ENCODE measurements around the gene TFEB. TPM values are rescaled to one million over a fixed set of nuclear protein-coding genes. Genes with fewer than 3 reads are reported as not detected.

TFEB gene
- total RNA-seq, 1 donor from 2014 or later, result 3.8 TPM

DNA sequence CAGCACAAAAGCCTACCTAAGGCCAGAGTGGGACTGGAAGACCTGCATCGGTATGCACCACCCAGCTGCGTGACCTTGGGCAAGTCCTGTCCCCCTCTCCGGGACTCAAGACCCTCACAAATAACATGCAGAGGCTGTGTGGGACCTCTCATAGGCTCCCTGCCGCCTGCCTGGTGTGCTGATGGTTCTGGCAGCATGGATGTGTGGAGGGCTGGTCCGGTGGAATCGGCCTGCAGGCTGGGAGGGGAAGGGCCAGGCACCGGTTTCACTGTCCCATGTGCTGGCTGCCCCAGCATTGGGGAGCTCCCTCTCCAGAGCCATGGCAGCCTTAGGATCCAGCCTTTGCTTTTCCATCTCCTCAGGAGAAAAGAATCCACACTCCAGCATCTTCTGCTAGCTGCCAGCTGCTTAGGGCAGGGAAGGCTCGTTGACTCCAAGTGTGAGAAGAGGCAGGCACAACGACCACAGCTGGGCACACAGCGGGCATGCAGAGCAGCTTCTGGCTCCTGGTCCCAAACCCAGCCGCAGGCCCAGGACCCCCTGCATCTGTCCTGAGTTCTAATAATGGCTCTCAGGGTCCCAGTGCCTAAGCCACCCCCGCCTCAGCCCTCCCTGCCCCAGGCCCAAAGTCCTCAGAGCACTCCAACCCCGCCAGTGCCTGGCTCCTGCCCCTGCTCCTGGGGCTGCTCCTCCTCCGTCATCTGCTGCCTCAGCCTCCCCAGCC lies 32.5 kb downstream of the TFEB start:
- H3K4me3 Mint-ChIP-seq, result no peak overlapping the region
- peaks cover 15% of the 10 kb centered on the region for H3K4me1 Mint-ChIP-seq
- TF ChIP-seq, protein P1, sequence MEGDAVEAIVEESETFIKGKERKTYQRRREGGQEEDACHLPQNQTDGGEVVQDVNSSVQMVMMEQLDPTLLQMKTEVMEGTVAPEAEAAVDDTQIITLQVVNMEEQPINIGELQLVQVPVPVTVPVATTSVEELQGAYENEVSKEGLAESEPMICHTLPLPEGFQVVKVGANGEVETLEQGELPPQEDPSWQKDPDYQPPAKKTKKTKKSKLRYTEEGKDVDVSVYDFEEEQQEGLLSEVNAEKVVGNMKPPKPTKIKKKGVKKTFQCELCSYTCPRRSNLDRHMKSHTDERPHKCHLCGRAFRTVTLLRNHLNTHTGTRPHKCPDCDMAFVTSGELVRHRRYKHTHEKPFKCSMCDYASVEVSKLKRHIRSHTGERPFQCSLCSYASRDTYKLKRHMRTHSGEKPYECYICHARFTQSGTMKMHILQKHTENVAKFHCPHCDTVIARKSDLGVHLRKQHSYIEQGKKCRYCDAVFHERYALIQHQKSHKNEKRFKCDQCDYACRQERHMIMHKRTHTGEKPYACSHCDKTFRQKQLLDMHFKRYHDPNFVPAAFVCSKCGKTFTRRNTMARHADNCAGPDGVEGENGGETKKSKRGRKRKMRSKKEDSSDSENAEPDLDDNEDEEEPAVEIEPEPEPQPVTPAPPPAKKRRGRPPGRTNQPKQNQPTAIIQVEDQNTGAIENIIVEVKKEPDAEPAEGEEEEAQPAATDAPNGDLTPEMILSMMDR (IDR thresholded peaks at IDR 0.05; ENCODE audit: unreplicated experiment), result no peak
- no peaks in the 10 kb centered on the region for H3K9me3 Mint-ChIP-seq
- H3K36me3 Mint-ChIP-seq, result no peaks in the 10 kb centered on the region
- no peak for DNase-seq (ENCODE audit: low spot score in 2 of 2, unreplicated experiment in 2 of 2)
- H3K27me3 Mint-ChIP-seq (ENCODE audit: low read depth), result peaks cover 5% of the 10 kb centered on the region
- no peak overlapping the region for H3K27ac Mint-ChIP-seq

DNA sequence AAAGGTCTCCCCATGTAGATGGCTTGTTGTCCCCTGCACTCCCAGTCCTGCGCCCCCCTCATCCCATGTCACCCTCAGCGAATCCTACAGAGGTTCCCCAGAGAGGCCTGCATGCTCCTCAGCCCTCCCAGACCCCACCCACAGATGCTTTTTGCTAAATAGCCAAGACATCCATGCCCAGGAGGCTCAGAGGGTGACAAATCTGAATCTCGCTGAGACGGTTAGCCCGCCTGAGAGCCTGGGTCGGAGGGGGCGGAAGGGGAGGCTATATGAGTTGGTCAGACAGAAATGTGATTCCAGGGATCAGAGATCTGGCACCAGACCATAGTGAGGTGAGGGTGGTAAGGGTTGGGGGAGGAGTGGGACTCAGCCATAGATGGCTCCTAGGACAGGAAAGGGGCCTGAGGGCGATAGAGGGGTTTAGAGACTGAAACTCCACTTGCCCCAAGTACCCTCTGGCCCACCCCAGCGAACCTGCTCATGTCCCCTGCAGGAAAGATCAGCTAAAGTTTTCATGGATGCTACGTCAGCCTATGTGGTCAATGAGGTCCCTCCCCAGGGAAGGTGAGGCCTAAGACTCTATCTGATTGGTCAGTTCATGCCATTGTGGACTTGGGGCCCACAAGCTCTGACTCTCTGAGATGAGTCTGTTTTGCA lies 33.2 kb downstream of the TFEB start:
- no peak for DNase-seq (ENCODE audit: low spot score in 2 of 2, unreplicated experiment in 2 of 2)
- Mint-ChIP-seq H3K4me3 (no peak overlapping the region), H3K9me3 (no peaks in the 10 kb centered on the region), H3K4me1 (peaks cover 22% of the 10 kb centered on the region), H3K27ac (no peak overlapping the region), H3K36me3 (no peaks in the 10 kb centered on the region), H3K27me3 (ENCODE audit: low read depth) (peaks cover 5% of the 10 kb centered on the region)
- TF ChIP-seq, protein P1 (IDR thresholded peaks at IDR 0.05; ENCODE audit: unreplicated experiment), result no peak

DNA sequence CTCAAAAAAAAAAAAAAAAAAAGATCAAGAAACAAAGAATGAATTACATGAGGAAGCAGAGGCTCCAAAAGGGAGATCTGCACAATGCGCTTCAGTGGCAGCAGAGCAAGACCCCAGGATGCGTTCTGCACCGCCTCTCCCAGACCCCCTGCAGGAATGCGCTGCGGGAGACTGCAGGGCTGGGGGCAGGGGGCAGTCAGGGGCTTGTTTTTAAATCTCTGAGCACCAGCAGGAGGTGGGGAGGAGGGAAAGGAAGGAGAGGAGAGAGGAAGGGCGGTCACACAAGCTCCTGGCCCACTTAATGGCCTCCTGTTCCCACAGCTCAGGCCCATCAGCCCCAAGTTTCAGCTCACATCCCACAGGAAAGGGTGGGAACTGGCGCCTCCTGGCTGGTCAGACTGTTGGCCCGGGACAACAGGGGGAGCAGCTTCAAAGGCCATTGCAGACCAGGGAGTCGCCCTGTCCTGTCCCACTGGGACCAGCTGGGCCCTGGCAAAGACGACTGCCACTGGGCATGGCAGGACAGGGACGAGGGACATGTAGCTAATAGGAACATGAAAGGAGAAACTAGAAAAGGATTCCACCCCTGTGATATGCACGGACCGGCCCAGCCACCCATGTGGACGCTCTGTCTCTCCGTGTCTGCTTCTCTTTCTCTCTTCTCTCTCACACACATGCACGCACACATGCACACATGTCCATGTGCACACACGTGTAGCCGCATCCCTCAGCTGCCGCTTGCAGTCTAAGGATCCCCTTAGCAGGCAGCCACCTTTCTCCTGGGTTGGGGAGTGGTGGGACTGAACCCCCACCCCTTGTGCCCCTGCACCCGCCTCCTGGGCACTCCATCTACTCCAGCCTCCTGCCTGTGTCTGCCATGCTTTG lies 34.7 kb downstream of the TFEB start:
- Mint-ChIP-seq H3K27ac (no peak overlapping the region), H3K4me1 (peaks cover 22% of the 10 kb centered on the region), H3K4me3 (no peak overlapping the region), H3K27me3 (ENCODE audit: low read depth) (peaks cover 3% of the 10 kb centered on the region), H3K9me3 (no peaks in the 10 kb centered on the region), H3K36me3 (no peaks in the 10 kb centered on the region)
- DNase-seq (ENCODE audit: low spot score in 2 of 2, unreplicated experiment in 2 of 2), result no peak
- TF ChIP-seq, protein P1 (IDR thresholded peaks at IDR 0.05; ENCODE audit: unreplicated experiment), result no peak

DNA sequence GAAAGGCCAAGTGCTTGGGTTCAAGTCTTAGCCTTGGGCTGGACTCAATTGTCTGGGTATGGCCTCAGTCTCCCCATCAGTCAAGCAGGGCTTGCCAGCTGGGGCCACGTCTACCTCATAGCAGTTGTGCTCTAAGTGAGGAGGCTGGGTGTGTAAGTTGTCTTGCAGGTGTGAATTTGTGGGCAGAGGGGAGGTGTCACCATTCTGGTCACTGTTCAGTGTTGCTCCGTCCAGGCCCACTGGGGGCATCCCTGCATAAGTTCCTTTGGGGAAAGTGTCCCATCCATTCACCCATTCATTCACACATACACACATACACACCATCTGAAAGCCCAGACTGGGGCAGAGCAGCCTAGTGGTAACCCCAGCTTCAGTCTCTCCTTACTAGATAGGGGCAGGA lies 36.3 kb downstream of the TFEB start:
- TF ChIP-seq, protein P1 (IDR thresholded peaks at IDR 0.05; ENCODE audit: unreplicated experiment), result no peak
- peak overlapping the region; percentile 39 for H3K27ac Mint-ChIP-seq

DNA sequence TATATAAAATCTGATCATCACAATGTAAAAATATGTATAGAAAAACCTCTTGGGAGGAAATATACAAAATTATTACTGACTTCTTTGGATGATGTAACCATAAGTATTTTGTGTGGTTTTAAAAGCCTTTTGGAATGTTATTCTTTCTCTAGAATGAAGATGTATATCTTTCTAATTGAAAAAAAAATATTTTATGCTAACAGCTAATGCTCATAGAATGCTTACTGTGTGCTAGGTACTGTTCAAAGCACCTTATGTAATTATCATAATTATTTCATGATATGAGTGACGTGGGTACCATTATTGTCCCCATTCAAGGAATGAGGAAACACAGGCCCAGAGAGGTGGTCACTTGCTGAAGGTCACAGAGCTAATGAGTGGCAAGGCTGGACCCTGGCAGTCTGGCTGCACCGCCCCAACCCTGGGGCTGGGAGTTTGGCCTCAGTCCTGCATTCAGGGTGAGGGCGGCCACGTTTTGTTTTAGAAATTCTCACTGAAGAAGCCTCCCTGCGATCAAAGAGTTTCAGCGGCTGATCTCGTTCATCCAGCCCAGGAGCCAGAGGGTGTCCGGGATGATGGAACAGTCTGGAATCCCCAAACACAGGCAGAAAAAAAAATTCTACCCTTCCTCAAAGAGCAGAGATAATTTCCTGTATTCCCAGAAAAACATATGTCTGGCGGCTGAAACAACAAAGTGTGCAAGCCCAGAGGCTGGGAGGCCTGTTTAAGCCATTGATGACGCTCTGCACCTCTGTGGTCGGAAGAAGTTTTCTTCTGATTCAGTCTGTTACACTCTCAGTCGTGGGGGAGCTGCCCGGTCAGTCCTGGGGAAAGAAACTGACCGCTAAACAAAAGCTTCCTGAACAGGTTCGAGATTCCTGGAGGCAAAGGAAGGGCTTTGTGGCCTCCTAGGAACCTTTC lies 37.3 kb downstream of the TFEB start:
- no peak overlapping the region for H3K4me3 Mint-ChIP-seq
- DNase-seq (ENCODE audit: low spot score in 2 of 2, unreplicated experiment in 2 of 2), result no peak
- peaks cover 22% of the 10 kb centered on the region for H3K4me1 Mint-ChIP-seq
- H3K27ac Mint-ChIP-seq, result peak overlapping the region; percentile 94
- TF ChIP-seq, protein P1 (IDR thresholded peaks at IDR 0.05; ENCODE audit: unreplicated experiment), result no peak
- H3K36me3 Mint-ChIP-seq, result no peaks in the 10 kb centered on the region
- no peaks in the 10 kb centered on the region for H3K9me3 Mint-ChIP-seq
- H3K27me3 Mint-ChIP-seq (ENCODE audit: low read depth), result no peaks in the 10 kb centered on the region

More for the DNA sequence above, 36.3 kb downstream of the TFEB start:
- H3K4me3 Mint-ChIP-seq, result no peak overlapping the region
- H3K4me1 Mint-ChIP-seq, result peaks cover 22% of the 10 kb centered on the region
- DNase-seq (ENCODE audit: low spot score in 2 of 2, unreplicated experiment in 2 of 2), result no peak
- no peaks in the 10 kb centered on the region for H3K9me3 Mint-ChIP-seq
- peaks cover 3% of the 10 kb centered on the region for H3K27me3 Mint-ChIP-seq (ENCODE audit: low read depth)
- H3K36me3 Mint-ChIP-seq, result no peaks in the 10 kb centered on the region

Data from mesothelial cell of epicardium (in vitro differentiated cells).